ENCODE data around the gene NPTN.

DNA sequence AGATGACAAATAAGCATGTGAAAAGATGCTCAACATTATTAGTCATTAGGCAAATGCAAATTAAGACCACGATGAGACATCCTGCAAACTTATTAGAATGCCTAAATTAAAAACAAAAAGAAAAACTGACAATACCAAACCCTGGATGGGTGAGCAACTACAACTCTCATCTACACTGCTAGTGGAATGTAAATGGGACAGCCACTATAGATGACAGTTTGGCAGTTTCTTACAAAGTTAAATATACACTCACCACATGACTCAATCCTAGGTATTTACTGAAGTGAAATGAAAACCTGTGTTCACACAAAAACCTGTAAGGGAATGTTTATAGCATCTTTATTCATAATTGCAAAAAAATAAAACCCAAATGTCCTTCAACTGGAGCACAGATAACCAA, 74.7 kb downstream of the NPTN start:
- TF ChIP-seq, protein P1, sequence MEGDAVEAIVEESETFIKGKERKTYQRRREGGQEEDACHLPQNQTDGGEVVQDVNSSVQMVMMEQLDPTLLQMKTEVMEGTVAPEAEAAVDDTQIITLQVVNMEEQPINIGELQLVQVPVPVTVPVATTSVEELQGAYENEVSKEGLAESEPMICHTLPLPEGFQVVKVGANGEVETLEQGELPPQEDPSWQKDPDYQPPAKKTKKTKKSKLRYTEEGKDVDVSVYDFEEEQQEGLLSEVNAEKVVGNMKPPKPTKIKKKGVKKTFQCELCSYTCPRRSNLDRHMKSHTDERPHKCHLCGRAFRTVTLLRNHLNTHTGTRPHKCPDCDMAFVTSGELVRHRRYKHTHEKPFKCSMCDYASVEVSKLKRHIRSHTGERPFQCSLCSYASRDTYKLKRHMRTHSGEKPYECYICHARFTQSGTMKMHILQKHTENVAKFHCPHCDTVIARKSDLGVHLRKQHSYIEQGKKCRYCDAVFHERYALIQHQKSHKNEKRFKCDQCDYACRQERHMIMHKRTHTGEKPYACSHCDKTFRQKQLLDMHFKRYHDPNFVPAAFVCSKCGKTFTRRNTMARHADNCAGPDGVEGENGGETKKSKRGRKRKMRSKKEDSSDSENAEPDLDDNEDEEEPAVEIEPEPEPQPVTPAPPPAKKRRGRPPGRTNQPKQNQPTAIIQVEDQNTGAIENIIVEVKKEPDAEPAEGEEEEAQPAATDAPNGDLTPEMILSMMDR (IDR thresholded peaks at IDR 0.05; ENCODE audit: insufficient read depth, low read length, poor library complexity, severe bottlenecking) = no peak
- no peak for TF ChIP-seq EZH2phosphoT487 (conservative IDR thresholded peaks at IDR 0.05; ENCODE audit: low read length)

Measured in SU-DHL-6 (cell line).